Stimulated activated CD8-positive, alpha-beta memory T cell treated with anti-CD3 and anti-CD28 coated beads, Interleukin-7, amount 100 ng/mL, for 48 hours (primary cell): ENCODE data around the gene PDE4A.

ENCODE experiments used
- DNase-seq, 2 donors: peaks; one replicate each; pipeline ENCODE4 v3.0.0-alpha.2; 2020; ENCODE audit warnings: low read depth in 1 of 2; ENCODE audit errors: extremely low read depth in 1 of 2

Gene PDE4A

GRCh38 chr19:10505583-10506229 lies 85.4 kb downstream of the PDE4A start:
- DNase-seq: peak; percentile 64 to 79

GRCh38 chr19:10508036-10508435 lies 87.7 kb downstream of the PDE4A start:
- no peak for DNase-seq

DNA sequence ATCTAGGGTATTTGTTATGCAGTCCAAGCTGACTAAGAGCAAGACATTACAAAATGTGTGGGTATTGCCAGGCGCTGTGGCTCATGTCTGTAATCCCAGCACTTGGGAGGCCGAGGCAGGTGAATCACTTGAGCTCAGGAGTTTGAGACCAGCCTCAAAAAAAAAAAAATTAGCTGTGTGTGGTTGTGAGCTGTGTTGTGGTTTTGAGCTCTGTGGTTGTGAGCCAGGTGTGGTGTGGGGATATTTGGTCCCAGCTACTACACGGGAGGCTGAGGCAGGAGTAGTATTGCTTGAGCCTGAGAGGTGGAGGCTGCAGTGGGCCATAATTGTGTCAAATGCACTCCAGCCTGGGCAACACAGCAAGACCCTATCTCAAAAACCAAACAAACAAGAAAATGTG lies 88.4 kb downstream of the PDE4A start:
- peak in 1 of 2 donors; percentile 58 for DNase-seq

DNA sequence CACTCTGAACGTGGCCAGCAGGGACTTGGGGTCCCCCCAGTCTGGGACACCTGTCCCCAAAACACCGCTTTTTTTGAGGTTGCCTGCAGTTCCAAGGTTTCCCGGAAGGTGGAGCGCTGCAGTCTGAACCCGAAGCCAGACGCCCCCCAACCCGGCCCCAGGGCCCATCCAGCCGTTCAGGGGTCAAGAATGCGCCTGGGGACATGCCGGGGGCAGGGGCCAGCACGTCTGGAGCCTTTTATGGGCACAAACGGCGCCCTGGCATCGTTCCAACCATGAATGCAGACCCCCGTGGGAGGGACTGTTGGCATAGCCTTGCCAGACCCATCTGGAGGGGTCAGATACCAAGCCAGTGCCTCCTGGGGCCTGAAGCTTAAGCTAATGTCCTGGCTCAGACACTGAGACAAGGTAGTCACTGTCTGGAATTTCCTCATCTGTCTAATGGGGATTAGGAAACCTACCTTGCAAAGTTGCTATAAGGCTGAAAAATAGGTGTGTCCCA lies 90.0 kb downstream of the PDE4A start:
- no peak for DNase-seq

- no peak for DNase-seq
Observed at GRCh38 chr19:10513223-10513622, 92.9 kb downstream of the PDE4A start.

GRCh38 chr19:10514211-10515145 lies 94.1 kb downstream of the PDE4A start:
- peak in 1 of 2 donors; percentile 24 for DNase-seq

DNA sequence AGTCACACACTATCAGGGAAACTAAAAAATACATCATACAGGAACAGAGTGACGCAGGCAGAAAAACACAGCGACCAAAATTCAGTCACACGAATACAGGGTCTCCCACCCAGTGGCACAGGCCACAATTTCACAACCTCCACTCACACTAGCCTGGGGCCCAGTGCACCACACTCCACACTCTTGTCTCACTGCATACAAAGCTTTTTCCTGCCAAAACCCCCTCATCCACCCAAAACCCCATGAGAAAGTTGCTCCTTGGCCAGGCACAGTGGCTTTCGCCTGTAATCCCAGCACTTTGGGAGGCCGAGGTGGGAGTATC lies 95.7 kb downstream of the PDE4A start:
- no peak for DNase-seq

GRCh38 chr19:10516671-10517286 lies 96.4 kb downstream of the PDE4A start:
- no peak for DNase-seq

- DNase-seq: no peak
Observed at GRCh38 chr19:10517361-10517759, 97.0 kb downstream of the PDE4A start, which contains the start of gene S1PR5. Gene S1PR5 (minus strand): TSS chr19:10517447. CDS start chr19:10515011, 2,436 bp downstream.

GRCh38 chr19:10517760-10518443 lies 97.6 kb downstream of the PDE4A start:
- DNase-seq: no peak

- no peak for DNase-seq
Observed at GRCh38 chr19:10518444-10519361, 98.4 kb downstream of the PDE4A start.
